Measurements from ENCODE around the gene RPL31. TPM values are rescaled to one million over a fixed set of nuclear protein-coding genes. Genes with fewer than 3 reads are reported as not detected.

Gene RPL31
- total RNA-seq, 1 experiment from 2014 or later: 682 TPM

DNA sequence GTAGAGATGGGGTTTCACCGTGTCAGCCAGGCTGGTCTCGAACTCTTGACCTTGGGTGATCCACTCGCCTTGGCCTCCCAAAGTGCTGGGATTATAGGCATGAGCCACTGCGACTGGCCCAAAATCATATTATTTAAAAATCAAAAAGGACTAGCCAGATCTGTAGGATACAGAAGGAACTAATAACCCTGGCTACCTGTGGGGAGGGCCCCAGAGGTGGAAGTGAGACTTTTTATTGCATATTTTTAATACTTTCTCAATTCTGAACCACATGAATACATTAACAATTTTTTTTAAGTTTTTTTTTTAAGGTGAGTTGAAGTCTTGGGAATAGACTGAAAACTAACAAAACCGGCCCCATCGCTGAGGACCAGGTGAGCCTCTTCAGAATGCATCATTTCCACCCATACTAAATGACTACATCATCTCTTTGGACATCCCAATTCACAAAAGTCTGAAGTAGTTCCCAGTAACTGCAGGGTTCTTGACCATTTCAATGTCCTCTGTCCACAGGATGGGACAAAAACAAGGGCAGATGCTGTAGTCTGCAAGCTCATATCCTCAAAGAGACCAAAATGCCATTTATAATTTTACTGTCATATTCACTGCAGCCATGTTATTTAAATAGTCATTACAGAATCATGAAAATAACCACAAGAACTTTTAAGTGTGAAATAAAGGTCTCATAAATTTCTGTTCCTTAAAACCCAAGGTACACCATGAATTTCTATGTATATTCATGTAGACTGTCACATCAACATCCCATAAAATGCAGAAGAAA, 21.4 kb downstream of the RPL31 start:
- Histone ChIP-seq H3K36me3 (ENCODE audit: control insufficient read depth, insufficient read depth, low read length) (peaks cover 55% of the 10 kb centered on the region), H3K4me3 (ENCODE audit: low read depth in 2 of 2, low read length in 2 of 2) (no peak overlapping the region), H3K9me3 (ENCODE audit: control insufficient read depth, insufficient read depth, low read depth, low read length) (no peaks in the 10 kb centered on the region), H3K27ac (ENCODE audit: low read length) (no peak overlapping the region), H3K4me1 (ENCODE audit: control insufficient read depth, insufficient read depth, low read length) (no peaks in the 10 kb centered on the region), H3K27me3 (ENCODE audit: control insufficient read depth, insufficient read depth, low read length) (no peaks in the 10 kb centered on the region)
- TF ChIP-seq, protein P1, sequence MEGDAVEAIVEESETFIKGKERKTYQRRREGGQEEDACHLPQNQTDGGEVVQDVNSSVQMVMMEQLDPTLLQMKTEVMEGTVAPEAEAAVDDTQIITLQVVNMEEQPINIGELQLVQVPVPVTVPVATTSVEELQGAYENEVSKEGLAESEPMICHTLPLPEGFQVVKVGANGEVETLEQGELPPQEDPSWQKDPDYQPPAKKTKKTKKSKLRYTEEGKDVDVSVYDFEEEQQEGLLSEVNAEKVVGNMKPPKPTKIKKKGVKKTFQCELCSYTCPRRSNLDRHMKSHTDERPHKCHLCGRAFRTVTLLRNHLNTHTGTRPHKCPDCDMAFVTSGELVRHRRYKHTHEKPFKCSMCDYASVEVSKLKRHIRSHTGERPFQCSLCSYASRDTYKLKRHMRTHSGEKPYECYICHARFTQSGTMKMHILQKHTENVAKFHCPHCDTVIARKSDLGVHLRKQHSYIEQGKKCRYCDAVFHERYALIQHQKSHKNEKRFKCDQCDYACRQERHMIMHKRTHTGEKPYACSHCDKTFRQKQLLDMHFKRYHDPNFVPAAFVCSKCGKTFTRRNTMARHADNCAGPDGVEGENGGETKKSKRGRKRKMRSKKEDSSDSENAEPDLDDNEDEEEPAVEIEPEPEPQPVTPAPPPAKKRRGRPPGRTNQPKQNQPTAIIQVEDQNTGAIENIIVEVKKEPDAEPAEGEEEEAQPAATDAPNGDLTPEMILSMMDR (IDR thresholded peaks at IDR 0.05): no peak
- TF ChIP-seq SIN3A (IDR thresholded peaks at IDR 0.05; ENCODE audit: borderline replicate concordance, insufficient read depth, low read depth, low read length) (no peak), POLR2AphosphoS5 (IDR thresholded peaks at IDR 0.05; ENCODE audit: low read depth, low read length) (no peak), TCF7L2 (IDR thresholded peaks at IDR 0.05; ENCODE audit: low read depth, low read length) (no peak)
- TF ChIP-seq, protein P2, sequence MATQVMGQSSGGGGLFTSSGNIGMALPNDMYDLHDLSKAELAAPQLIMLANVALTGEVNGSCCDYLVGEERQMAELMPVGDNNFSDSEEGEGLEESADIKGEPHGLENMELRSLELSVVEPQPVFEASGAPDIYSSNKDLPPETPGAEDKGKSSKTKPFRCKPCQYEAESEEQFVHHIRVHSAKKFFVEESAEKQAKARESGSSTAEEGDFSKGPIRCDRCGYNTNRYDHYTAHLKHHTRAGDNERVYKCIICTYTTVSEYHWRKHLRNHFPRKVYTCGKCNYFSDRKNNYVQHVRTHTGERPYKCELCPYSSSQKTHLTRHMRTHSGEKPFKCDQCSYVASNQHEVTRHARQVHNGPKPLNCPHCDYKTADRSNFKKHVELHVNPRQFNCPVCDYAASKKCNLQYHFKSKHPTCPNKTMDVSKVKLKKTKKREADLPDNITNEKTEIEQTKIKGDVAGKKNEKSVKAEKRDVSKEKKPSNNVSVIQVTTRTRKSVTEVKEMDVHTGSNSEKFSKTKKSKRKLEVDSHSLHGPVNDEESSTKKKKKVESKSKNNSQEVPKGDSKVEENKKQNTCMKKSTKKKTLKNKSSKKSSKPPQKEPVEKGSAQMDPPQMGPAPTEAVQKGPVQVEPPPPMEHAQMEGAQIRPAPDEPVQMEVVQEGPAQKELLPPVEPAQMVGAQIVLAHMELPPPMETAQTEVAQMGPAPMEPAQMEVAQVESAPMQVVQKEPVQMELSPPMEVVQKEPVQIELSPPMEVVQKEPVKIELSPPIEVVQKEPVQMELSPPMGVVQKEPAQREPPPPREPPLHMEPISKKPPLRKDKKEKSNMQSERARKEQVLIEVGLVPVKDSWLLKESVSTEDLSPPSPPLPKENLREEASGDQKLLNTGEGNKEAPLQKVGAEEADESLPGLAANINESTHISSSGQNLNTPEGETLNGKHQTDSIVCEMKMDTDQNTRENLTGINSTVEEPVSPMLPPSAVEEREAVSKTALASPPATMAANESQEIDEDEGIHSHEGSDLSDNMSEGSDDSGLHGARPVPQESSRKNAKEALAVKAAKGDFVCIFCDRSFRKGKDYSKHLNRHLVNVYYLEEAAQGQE (IDR thresholded peaks at IDR 0.05; ENCODE audit: insufficient read depth in 1 of 2, low read depth in 2 of 2, low read length in 1 of 2): no peak
- in situ Hi-C loops (cut with HindIII; ENCODE audit: low pct_unique_long_range_greater_than_20kb, low sequenced_read_pairs) (no loop called here), intact Hi-C loops (cut with micrococcal nuclease; ENCODE audit: unreplicated experiment) (no loop called here)
- ATAC-seq: no peak
- BruUV-seq (replicated peaks): no TSS peak
- no peak for DNase-seq (ENCODE audit: low read depth, low spot score)
- CTCF ChIA-PET: no interaction called here
- POLR2A ChIA-PET: no interaction called here

DNA sequence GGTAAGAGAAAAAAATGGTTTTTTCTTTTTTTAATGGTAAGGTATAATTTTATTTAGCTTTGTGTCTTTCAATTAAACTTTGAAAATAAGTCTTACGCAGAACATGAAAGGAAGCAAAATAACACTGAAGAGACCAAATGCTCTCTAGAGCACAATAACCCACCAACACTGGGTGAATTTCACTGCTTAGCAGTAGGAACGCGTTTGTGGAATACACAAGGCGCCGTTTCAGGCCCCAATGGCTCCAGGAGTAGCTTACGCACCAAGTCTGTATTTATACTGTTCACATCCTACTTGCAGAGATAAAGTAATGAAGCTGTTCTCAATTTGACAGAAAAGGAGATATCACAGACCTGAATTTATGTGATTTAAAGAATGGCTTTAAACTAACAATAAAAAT, 23.5 kb downstream of the RPL31 start:
- H3K4me3 ChIP-seq (ENCODE audit: low read depth in 2 of 2, low read length in 2 of 2): no peak overlapping the region
- ATAC-seq (no peak), DNase-seq (ENCODE audit: low read depth, low spot score) (no peak)
- peaks cover 47% of the 10 kb centered on the region for H3K36me3 ChIP-seq (ENCODE audit: control insufficient read depth, insufficient read depth, low read length)
- TF ChIP-seq TCF7L2 (IDR thresholded peaks at IDR 0.05; ENCODE audit: low read depth, low read length) (no peak), POLR2AphosphoS5 (IDR thresholded peaks at IDR 0.05; ENCODE audit: low read depth, low read length) (no peak), SIN3A (IDR thresholded peaks at IDR 0.05; ENCODE audit: borderline replicate concordance, insufficient read depth, low read depth, low read length) (no peak)
- TF ChIP-seq, protein P2 (IDR thresholded peaks at IDR 0.05; ENCODE audit: insufficient read depth in 1 of 2, low read depth in 2 of 2, low read length in 1 of 2): no peak
- TF ChIP-seq, protein P1 (IDR thresholded peaks at IDR 0.05): no peak
- H3K9me3 ChIP-seq (ENCODE audit: control insufficient read depth, insufficient read depth, low read depth, low read length): no peaks in the 10 kb centered on the region
- H3K4me1 ChIP-seq (ENCODE audit: control insufficient read depth, insufficient read depth, low read length): no peaks in the 10 kb centered on the region
- BruUV-seq (replicated peaks): no TSS peak
- H3K27ac ChIP-seq (ENCODE audit: low read length): no peak overlapping the region
- POLR2A ChIA-PET: no interaction called here
- CTCF ChIA-PET: no interaction called here
- intact Hi-C loops (cut with micrococcal nuclease; ENCODE audit: unreplicated experiment) (loop anchor here (5.0 kb wide), 1 partner anchor 127 kb away; the partner anchor contains the start of gene TBC1D8), in situ Hi-C loops (cut with HindIII; ENCODE audit: low pct_unique_long_range_greater_than_20kb, low sequenced_read_pairs) (no loop called here)
- no peaks in the 10 kb centered on the region for H3K27me3 ChIP-seq (ENCODE audit: control insufficient read depth, insufficient read depth, low read length)

Data from Panc1 (cell line).